Keratinocyte (primary cell): ENCODE data around the gene BCL2.

Experiments
- EZH2 ChIP-seq: IDR thresholded peaks from one replicate; pipeline ENCODE4 v1.6.1; 2012; ENCODE audit warnings: inconsistent platforms, mild to moderate bottlenecking, low read length, moderate library complexity
- TF ChIP-seq, protein P1 (sequence below), 3 experiments: IDR thresholded peaks in 1 of 3; conservative IDR thresholded peaks in 1 of 3; optimal IDR thresholded peaks in 1 of 3; 2 replicates in 2 of 3; 3 replicates in 1 of 3; pipeline versions ENCODE3 to v1.5.1; 2011; ENCODE audit warnings: low read length in 3 of 3, mild to moderate bottlenecking in 3 of 3, moderate library complexity in 2 of 3, control low read depth in 1 of 3, inconsistent platforms in 1 of 3; ENCODE audit not compliant: insufficient read depth in 2 of 3; ENCODE audit errors: extremely low read depth in 1 of 3

DNA sequence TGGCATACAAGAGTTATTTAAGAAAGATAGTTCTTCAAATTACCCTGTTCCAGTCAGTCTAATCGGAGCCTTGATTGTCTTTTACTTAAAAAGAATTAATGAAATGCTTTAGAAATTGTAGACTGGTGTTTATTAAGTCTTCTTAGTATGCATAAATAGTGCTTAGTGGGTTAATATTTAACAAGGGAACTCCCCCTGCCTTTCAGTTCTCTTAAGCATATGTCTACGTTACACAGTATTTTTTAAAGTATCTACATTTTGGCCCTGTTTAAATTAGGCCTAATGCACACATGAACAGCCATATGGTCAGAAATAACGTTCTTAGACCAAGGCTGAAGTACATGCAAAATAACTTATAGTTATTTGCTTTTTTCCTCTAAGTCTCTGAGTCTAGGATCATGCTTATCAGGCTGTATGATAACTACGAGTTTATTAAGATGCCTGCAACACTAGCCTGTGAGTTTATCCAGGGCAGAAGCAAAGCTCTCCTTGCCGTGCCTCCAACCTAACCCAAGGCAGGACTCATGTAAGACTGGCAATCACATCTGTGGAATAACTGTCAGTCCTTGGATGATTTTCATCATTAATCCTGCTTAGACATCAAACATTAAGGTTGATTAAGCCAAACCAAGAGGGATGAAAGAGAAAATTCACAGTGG, 6.7 kb downstream of the BCL2 start:
- TF ChIP-seq, protein P1, sequence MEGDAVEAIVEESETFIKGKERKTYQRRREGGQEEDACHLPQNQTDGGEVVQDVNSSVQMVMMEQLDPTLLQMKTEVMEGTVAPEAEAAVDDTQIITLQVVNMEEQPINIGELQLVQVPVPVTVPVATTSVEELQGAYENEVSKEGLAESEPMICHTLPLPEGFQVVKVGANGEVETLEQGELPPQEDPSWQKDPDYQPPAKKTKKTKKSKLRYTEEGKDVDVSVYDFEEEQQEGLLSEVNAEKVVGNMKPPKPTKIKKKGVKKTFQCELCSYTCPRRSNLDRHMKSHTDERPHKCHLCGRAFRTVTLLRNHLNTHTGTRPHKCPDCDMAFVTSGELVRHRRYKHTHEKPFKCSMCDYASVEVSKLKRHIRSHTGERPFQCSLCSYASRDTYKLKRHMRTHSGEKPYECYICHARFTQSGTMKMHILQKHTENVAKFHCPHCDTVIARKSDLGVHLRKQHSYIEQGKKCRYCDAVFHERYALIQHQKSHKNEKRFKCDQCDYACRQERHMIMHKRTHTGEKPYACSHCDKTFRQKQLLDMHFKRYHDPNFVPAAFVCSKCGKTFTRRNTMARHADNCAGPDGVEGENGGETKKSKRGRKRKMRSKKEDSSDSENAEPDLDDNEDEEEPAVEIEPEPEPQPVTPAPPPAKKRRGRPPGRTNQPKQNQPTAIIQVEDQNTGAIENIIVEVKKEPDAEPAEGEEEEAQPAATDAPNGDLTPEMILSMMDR (optimal IDR thresholded peaks at IDR 0.05 in 1 of 3, IDR thresholded peaks at IDR 0.05 in 1 of 3, conservative IDR thresholded peaks at IDR 0.05 in 1 of 3; ENCODE audit: extremely low read depth in 1 of 3, insufficient read depth in 2 of 3, low read length in 3 of 3): no peak
- TF ChIP-seq EZH2: no peak
